Memory B cell (primary cell): ENCODE results near the gene DNM3.

Experiments used
- ATAC-seq: fragments of 150-1000 bp; cut with Tn5 transposase; 2 replicates; pipeline ENCODE4 v1.10.0; 2021; ENCODE audit warnings: low read depth, mild to moderate bottlenecking, moderate library complexity
- DNase-seq, 2 donors: peaks; one replicate each; pipeline ENCODE4 v3.0.0; 2022; ENCODE audit warnings: low spot score in 2 of 2
- H3K27ac Mint-ChIP-seq: one replicate; pipeline ENCODE4 v1.8.0; 2022; ENCODE audit warnings: mild to moderate bottlenecking, moderate library complexity, mixed read lengths
- H3K27me3 Mint-ChIP-seq: one replicate; pipeline ENCODE4 v1.8.0; 2022; ENCODE audit warnings: mixed read lengths
- H3K36me3 Mint-ChIP-seq: one replicate; pipeline ENCODE4 v1.8.0; 2022; ENCODE audit warnings: mild to moderate bottlenecking, mixed read lengths
- H3K4me1 Mint-ChIP-seq: one replicate; pipeline ENCODE4 v1.8.0; 2022; ENCODE audit warnings: mixed read lengths
- H3K4me3 Mint-ChIP-seq: one replicate; pipeline ENCODE4 v1.8.0; 2022; ENCODE audit warnings: mild to moderate bottlenecking, moderate library complexity, mixed read lengths
- H3K9me3 Mint-ChIP-seq: one replicate; pipeline ENCODE4 v1.8.0; 2022; ENCODE audit warnings: mixed read lengths

DNM3 gene

GRCh38 chr1:172203135-172203823 lies 362.0 kb downstream of the DNM3 start:
- peaks cover 8% of the 10 kb centered on the region for H3K4me1 Mint-ChIP-seq
- H3K4me3 Mint-ChIP-seq, result no peak overlapping the region
- no peak overlapping the region for H3K27ac Mint-ChIP-seq

GRCh38 chr1:172203902-172204301 lies 362.6 kb downstream of the DNM3 start:
- Mint-ChIP-seq H3K27me3 (no peaks in the 10 kb centered on the region), H3K4me1 (peaks cover 8% of the 10 kb centered on the region), H3K9me3 (peaks cover 9% of the 10 kb centered on the region), H3K4me3 (no peak overlapping the region), H3K36me3 (peaks cover 9% of the 10 kb centered on the region), H3K27ac (no peak overlapping the region)
- DNase-seq (no peak), ATAC-seq (no peak)

More at GRCh38 chr1:172203135-172203823, 362.0 kb downstream of the DNM3 start:
- no peak for DNase-seq
- H3K27me3 Mint-ChIP-seq, result no peaks in the 10 kb centered on the region
- H3K9me3 Mint-ChIP-seq, result peaks cover 16% of the 10 kb centered on the region
- peaks cover 13% of the 10 kb centered on the region for H3K36me3 Mint-ChIP-seq
- ATAC-seq, result no peak

- Mint-ChIP-seq H3K4me1 (peaks cover 4% of the 10 kb centered on the region), H3K4me3 (no peak overlapping the region), H3K27me3 (no peaks in the 10 kb centered on the region), H3K9me3 (no peaks in the 10 kb centered on the region), H3K27ac (no peak overlapping the region), H3K36me3 (peaks cover 1% of the 10 kb centered on the region)
- no peak for ATAC-seq
- DNase-seq, result no peak
These were observed 365.0 kb downstream of the DNM3 start for GRCh38 chr1:172206256-172206655.

GRCh38 chr1:172208635-172209034 lies 367.3 kb downstream of the DNM3 start:
- Mint-ChIP-seq H3K27ac (no peak overlapping the region), H3K9me3 (no peaks in the 10 kb centered on the region), H3K36me3 (peaks cover 1% of the 10 kb centered on the region), H3K27me3 (no peaks in the 10 kb centered on the region), H3K4me3 (no peak overlapping the region), H3K4me1 (peaks cover 5% of the 10 kb centered on the region)
- ATAC-seq, result no peak
- DNase-seq, result no peak

- Mint-ChIP-seq H3K4me1 (peaks cover 5% of the 10 kb centered on the region), H3K9me3 (no peaks in the 10 kb centered on the region), H3K4me3 (no peak overlapping the region), H3K27ac (no peak overlapping the region), H3K27me3 (no peaks in the 10 kb centered on the region), H3K36me3 (peaks cover 1% of the 10 kb centered on the region)
- no peak for DNase-seq
- no peak for ATAC-seq
These were observed 369.9 kb downstream of the DNM3 start for GRCh38 chr1:172211221-172211620.

- H3K27ac Mint-ChIP-seq, result no peak overlapping the region
- H3K4me1 Mint-ChIP-seq, result peaks cover 4% of the 10 kb centered on the region
- H3K9me3 Mint-ChIP-seq, result no peaks in the 10 kb centered on the region
- H3K36me3 Mint-ChIP-seq, result peaks cover 1% of the 10 kb centered on the region
- DNase-seq (no peak), ATAC-seq (no peak)
- H3K4me3 Mint-ChIP-seq, result no peak overlapping the region
- no peaks in the 10 kb centered on the region for H3K27me3 Mint-ChIP-seq
These were observed 370.8 kb downstream of the DNM3 start for GRCh38 chr1:172212124-172212523.

GRCh38 chr1:172215006-172215405 lies 373.7 kb downstream of the DNM3 start:
- Mint-ChIP-seq H3K4me3 (no peak overlapping the region), H3K36me3 (no peaks in the 10 kb centered on the region), H3K27me3 (no peaks in the 10 kb centered on the region), H3K9me3 (no peaks in the 10 kb centered on the region), H3K27ac (no peak overlapping the region), H3K4me1 (peaks cover 4% of the 10 kb centered on the region)
- ATAC-seq (no peak), DNase-seq (no peak)

GRCh38 chr1:172219966-172220365 lies 378.7 kb downstream of the DNM3 start:
- ATAC-seq, result no peak
- H3K4me1 Mint-ChIP-seq, result peaks cover 9% of the 10 kb centered on the region
- H3K36me3 Mint-ChIP-seq, result no peaks in the 10 kb centered on the region
- H3K4me3 Mint-ChIP-seq, result no peak overlapping the region
- H3K27me3 Mint-ChIP-seq, result no peaks in the 10 kb centered on the region
- no peak overlapping the region for H3K27ac Mint-ChIP-seq
- peaks cover 2% of the 10 kb centered on the region for H3K9me3 Mint-ChIP-seq
- no peak for DNase-seq

- no peak for DNase-seq
- no peaks in the 10 kb centered on the region for H3K27me3 Mint-ChIP-seq
- no peak for ATAC-seq
- H3K36me3 Mint-ChIP-seq, result no peaks in the 10 kb centered on the region
- H3K27ac Mint-ChIP-seq, result no peak overlapping the region
- peaks cover 11% of the 10 kb centered on the region for H3K4me1 Mint-ChIP-seq
- H3K4me3 Mint-ChIP-seq, result no peak overlapping the region
- H3K9me3 Mint-ChIP-seq, result peaks cover 2% of the 10 kb centered on the region
These were observed 379.1 kb downstream of the DNM3 start for GRCh38 chr1:172220376-172220775.

- no peaks in the 10 kb centered on the region for H3K36me3 Mint-ChIP-seq
- DNase-seq, result no peak
- no peak overlapping the region for H3K27ac Mint-ChIP-seq
- H3K27me3 Mint-ChIP-seq, result no peaks in the 10 kb centered on the region
- ATAC-seq, result no peak
- H3K9me3 Mint-ChIP-seq, result peaks cover 2% of the 10 kb centered on the region
- H3K4me3 Mint-ChIP-seq, result no peak overlapping the region
- H3K4me1 Mint-ChIP-seq, result peaks cover 11% of the 10 kb centered on the region
These were observed 380.1 kb downstream of the DNM3 start for GRCh38 chr1:172221436-172221835.

- Mint-ChIP-seq H3K27me3 (no peaks in the 10 kb centered on the region), H3K27ac (no peak overlapping the region), H3K9me3 (peaks cover 2% of the 10 kb centered on the region), H3K4me3 (no peak overlapping the region), H3K4me1 (peaks cover 9% of the 10 kb centered on the region), H3K36me3 (no peaks in the 10 kb centered on the region)
- no peak for DNase-seq
- ATAC-seq, result peak; percentile 24
These were observed 383.6 kb downstream of the DNM3 start for GRCh38 chr1:172224871-172225270.

- ATAC-seq, result no peak
- no peak overlapping the region for H3K27ac Mint-ChIP-seq
- DNase-seq, result no peak
- H3K36me3 Mint-ChIP-seq, result peaks cover 2% of the 10 kb centered on the region
- peaks cover 1% of the 10 kb centered on the region for H3K9me3 Mint-ChIP-seq
- no peak overlapping the region for H3K4me3 Mint-ChIP-seq
- peaks cover 3% of the 10 kb centered on the region for H3K4me1 Mint-ChIP-seq
- H3K27me3 Mint-ChIP-seq, result no peaks in the 10 kb centered on the region
These were observed 388.6 kb downstream of the DNM3 start for GRCh38 chr1:172229942-172230341.

- no peak overlapping the region for H3K27ac Mint-ChIP-seq
- H3K4me3 Mint-ChIP-seq, result no peak overlapping the region
- H3K27me3 Mint-ChIP-seq, result no peaks in the 10 kb centered on the region
- no peak for DNase-seq
- no peaks in the 10 kb centered on the region for H3K4me1 Mint-ChIP-seq
- H3K9me3 Mint-ChIP-seq, result peaks cover 1% of the 10 kb centered on the region
- no peak for ATAC-seq
- H3K36me3 Mint-ChIP-seq, result peaks cover 2% of the 10 kb centered on the region
These were observed 389.2 kb downstream of the DNM3 start for GRCh38 chr1:172230526-172230925.

- Mint-ChIP-seq H3K9me3 (peaks cover 1% of the 10 kb centered on the region), H3K36me3 (no peaks in the 10 kb centered on the region), H3K27me3 (no peaks in the 10 kb centered on the region), H3K4me1 (peaks cover 6% of the 10 kb centered on the region), H3K27ac (no peak overlapping the region), H3K4me3 (no peak overlapping the region)
- ATAC-seq (no peak), DNase-seq (no peak)
These were observed 395.7 kb downstream of the DNM3 start for GRCh38 chr1:172236958-172237357.

GRCh38 chr1:172238158-172238557 lies 396.9 kb downstream of the DNM3 start:
- Mint-ChIP-seq H3K27me3 (no peaks in the 10 kb centered on the region), H3K4me1 (peaks cover 6% of the 10 kb centered on the region), H3K36me3 (no peaks in the 10 kb centered on the region), H3K9me3 (peaks cover 1% of the 10 kb centered on the region), H3K27ac (no peak overlapping the region), H3K4me3 (no peak overlapping the region)
- ATAC-seq, result no peak
- DNase-seq, result no peak
